CD14-positive monocyte (primary cell): ENCODE data around the gene PPIL4. TPM values are rescaled to one million over a fixed set of nuclear protein-coding genes. Genes with fewer than 3 reads are reported as not detected.
A peak's percentile ranks its signal among the peaks of the same experiment; 100 is the strongest.

Experiments used
- DNase-seq, 3 donors: peaks; one replicate each; pipeline ENCODE4 v3.0.0-alpha.2; 2011 to 2022
- H2AFZ ChIP-seq: 2 replicates; pipeline ENCODE4 v1.6.0; 2012; ENCODE audit warnings: mild to moderate bottlenecking, low read depth, low read length, inconsistent platforms; ENCODE audit not compliant: insufficient read depth, poor library complexity, severe bottlenecking
- H3K27ac ChIP-seq, 2 donors: 1 replicate in 1 of 2; 2 replicates in 1 of 2; pipeline ENCODE4 v1.5.1; 2012 to 2013; ENCODE audit warnings: low read length in 2 of 2, control low read depth in 1 of 2, inconsistent platforms in 1 of 2, low read depth in 1 of 2, mild to moderate bottlenecking in 1 of 2
- H3K27me3 ChIP-seq, 2 donors: one replicate each; pipeline versions ENCODE4 v1.6.0 to v1.6.1; 2011 to 2013; ENCODE audit warnings: low read length in 2 of 2; ENCODE audit not compliant: control insufficient read depth in 2 of 2, insufficient read depth in 2 of 2
- H3K36me3 ChIP-seq, 2 donors: replicated peaks in 1 of 2; 1 replicate in 1 of 2; 2 replicates in 1 of 2; pipeline versions ENCODE4 v1.5.1 to v1.6.1; 2012 to 2013; ENCODE audit warnings: low read length in 2 of 2, control low read depth in 1 of 2, inconsistent platforms in 1 of 2, mild to moderate bottlenecking in 1 of 2; ENCODE audit not compliant: insufficient read depth in 2 of 2, control insufficient read depth in 1 of 2
- H3K4me1 ChIP-seq, 2 donors: 1 replicate in 1 of 2; 2 replicates in 1 of 2; pipeline versions ENCODE4 v1.5.1 to v1.6.1; 2012 to 2013; ENCODE audit warnings: low read length in 2 of 2, control low read depth in 1 of 2, inconsistent platforms in 1 of 2, mild to moderate bottlenecking in 1 of 2, moderate library complexity in 1 of 2; ENCODE audit not compliant: insufficient read depth in 2 of 2, control insufficient read depth in 1 of 2
- H3K4me2 ChIP-seq: replicated peaks from 2 replicates; pipeline ENCODE3; 2012; ENCODE audit warnings: low read length, moderate library complexity, mild to moderate bottlenecking; ENCODE audit not compliant: poor library complexity, severe bottlenecking; ENCODE audit errors: extremely low read depth
- H3K4me3 ChIP-seq, 3 experiments: fragments of 200-600 bp in 1 of 3; sonication (generic) in 1 of 3; replicated peaks in 1 of 3; 1 replicate in 2 of 3; 2 replicates in 1 of 3; pipeline ENCODE4 v1.5.1; 2011 to 2013; ENCODE audit warnings: low read length in 3 of 3, mild to moderate bottlenecking in 3 of 3, control low read depth in 2 of 3, low read depth in 2 of 3, inconsistent platforms in 1 of 3, moderate library complexity in 1 of 3
- H3K79me2 ChIP-seq: 2 replicates; pipeline ENCODE4 v1.6.0; 2012; ENCODE audit warnings: mild to moderate bottlenecking, control low read depth, inconsistent platforms, low read length, moderate library complexity; ENCODE audit not compliant: insufficient read depth
- H3K9ac ChIP-seq: 2 replicates; pipeline ENCODE4 v1.6.0; 2017; ENCODE audit warnings: low read length, mild to moderate bottlenecking; ENCODE audit not compliant: insufficient read depth, poor library complexity, severe bottlenecking
- H3K9me3 ChIP-seq, 2 donors: replicated peaks in 1 of 2; 1 replicate in 1 of 2; 2 replicates in 1 of 2; pipeline versions ENCODE4 v1.5.1 to v1.6.1; 2012 to 2013; ENCODE audit warnings: low read length in 2 of 2, control low read depth in 1 of 2; ENCODE audit not compliant: control insufficient read depth in 1 of 2, insufficient read depth in 1 of 2
- H4K20me1 ChIP-seq: 2 replicates; pipeline ENCODE4 v1.6.0; 2012; ENCODE audit warnings: mild to moderate bottlenecking, low read length, control low read depth, moderate library complexity; ENCODE audit not compliant: insufficient read depth
- H3K27ac Mint-ChIP-seq, 7 donors: one replicate each; pipeline ENCODE4 v1.8.0; 2020; ENCODE audit warnings: mild to moderate bottlenecking in 7 of 7, mixed read lengths in 7 of 7, moderate library complexity in 6 of 7, inconsistent platforms in 2 of 7
- H3K27me3 Mint-ChIP-seq, 3 donors: one replicate each; pipeline ENCODE4 v1.8.0; 2021 to 2022; ENCODE audit warnings: low read depth in 3 of 3, mild to moderate bottlenecking in 3 of 3, mixed read lengths in 3 of 3, moderate library complexity in 3 of 3, inconsistent platforms in 1 of 3
- H3K36me3 Mint-ChIP-seq, 2 donors: one replicate each; pipeline ENCODE4 v1.8.0; 2020; ENCODE audit warnings: mixed read lengths in 2 of 2, inconsistent platforms in 1 of 2, mild to moderate bottlenecking in 1 of 2
- H3K4me1 Mint-ChIP-seq: one replicate; pipeline ENCODE4 v1.8.0; 2020; ENCODE audit warnings: mild to moderate bottlenecking, mixed read lengths
- H3K4me3 Mint-ChIP-seq, 2 donors: one replicate each; pipeline ENCODE4 v1.8.0; 2020; ENCODE audit warnings: mild to moderate bottlenecking in 2 of 2, mixed read lengths in 2 of 2, moderate library complexity in 1 of 2
- H3K9me3 Mint-ChIP-seq, 7 donors: one replicate each; pipeline ENCODE4 v1.8.0; 2020 to 2022; ENCODE audit warnings: mixed read lengths in 7 of 7, mild to moderate bottlenecking in 6 of 7, moderate library complexity in 6 of 7, inconsistent platforms in 2 of 7
- CTCF ChIP-seq: fragments of 200-600 bp; IDR thresholded peaks from one replicate; pipeline ENCODE4 v1.8.0; 2022; ENCODE audit warnings: antibody characterized with exemption, mild to moderate bottlenecking
- WGBS: methylation state at CpG from one replicate; pipeline ENCODE4 v1.1.5; 2013; ENCODE audit warnings: missing lambda C conversion rate; ENCODE audit not compliant: insufficient coverage; 5-methylcytosine and 5-hydroxymethylcytosine counted together
- intact Hi-C, 2 donors: fragments of 100-400 bp; cut with micrococcal nuclease; formaldehyde crosslinking; loops; one replicate each; pipeline versions ENCODE4 v1.15.0 to v1.15.1; 2023
- polyA plus RNA-seq, 3 donors: library from polyadenylated mRNA; depleted of rRNA in 1 of 3; unstranded in 2 of 3; stranded (reverse) in 1 of 3; fragments of 300-500 nt in 2 of 3; fragments of >200 nt in 1 of 3; fragmentation: Illumina TruSeq in 2 of 3; gene quantifications; 1 replicate in 2 of 3; 2 replicates in 1 of 3; pipeline ENCODE4 v1.2.3, GENCODE V29; 2012 to 2021

PPIL4 gene
- polyA plus RNA-seq, 3 donors = 3.5 to 9.2 (median 4.4) TPM

DNA sequence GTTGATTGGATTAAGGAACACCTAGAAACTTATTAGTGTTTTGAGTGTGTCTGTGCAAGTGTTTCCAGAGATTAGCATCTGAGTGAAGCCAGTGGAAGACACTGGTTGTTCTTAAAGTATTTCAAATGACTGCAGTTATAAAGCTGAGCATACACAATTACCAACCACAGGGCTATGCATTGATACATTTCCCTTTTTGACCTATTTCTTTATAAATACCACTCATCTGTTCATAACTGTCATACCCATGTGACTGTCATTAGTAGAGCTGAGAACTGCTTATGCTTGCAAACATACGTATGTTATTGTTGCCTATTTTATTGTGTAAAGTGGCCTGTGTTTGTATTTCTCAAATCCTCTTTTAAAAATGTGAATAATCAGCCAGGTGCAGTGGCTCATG lies 45.7 kb downstream of the PPIL4 start:
- Mint-ChIP-seq H3K27ac (peak overlapping the region in 1 of 7 donors; percentile 63), H3K4me1 (peaks cover 3% of the 10 kb centered on the region), H3K36me3 (peaks cover 24 to 27% of the 10 kb centered on the region in 2 donors), H3K27me3 (peaks cover 0 to 1% (median 0%) of the 10 kb centered on the region in 3 donors), H3K4me3 (no peak overlapping the region), H3K9me3 (no peaks in the 10 kb centered on the region)
- Histone ChIP-seq H3K9me3 (no peaks in the 10 kb centered on the region), H3K4me3 (no peak overlapping the region), H3K27ac (no peak overlapping the region), H3K4me2 (no peak overlapping the region), H2AFZ (no peak overlapping the region), H3K4me1 (no peaks in the 10 kb centered on the region), H4K20me1 (no peaks in the 10 kb centered on the region), H3K36me3 (peaks cover 13 to 30% of the 10 kb centered on the region in 2 donors), H3K79me2 (no peaks in the 10 kb centered on the region), H3K27me3 (no peaks in the 10 kb centered on the region), H3K9ac (no peak overlapping the region)
- TF ChIP-seq CTCF = no peak
- intact Hi-C loops = no loop called here
- no peak for DNase-seq
- no CpG with 5 or more reads among the region's 1 CpG for whole genome bisulfite sequencing

GRCh38 chr6:149499066-149499465 lies 46.8 kb downstream of the PPIL4 start:
- H3K27ac ChIP-seq = no peak overlapping the region
- peaks cover 3% of the 10 kb centered on the region for H3K4me1 Mint-ChIP-seq

More at GRCh38 chr6:149499066-149499465, 46.8 kb downstream of the PPIL4 start:
- H3K4me1 ChIP-seq = no peaks in the 10 kb centered on the region
- H3K9ac ChIP-seq = no peak overlapping the region
- no peaks in the 10 kb centered on the region for H3K27me3 ChIP-seq
- no peaks in the 10 kb centered on the region for H3K9me3 ChIP-seq
- no peaks in the 10 kb centered on the region for H3K79me2 ChIP-seq
- H3K4me2 ChIP-seq = no peak overlapping the region
- H3K27me3 Mint-ChIP-seq = peaks cover 0 to 1% (median 0%) of the 10 kb centered on the region in 3 donors
- H3K36me3 ChIP-seq = peaks cover 4 to 20% of the 10 kb centered on the region in 2 donors
- no CpG with 5 or more reads among the region's 3 CpGs for WGBS
- no peak overlapping the region for H2AFZ ChIP-seq
- DNase-seq = no peak
- TF ChIP-seq CTCF = no peak
- no peak overlapping the region for H3K4me3 ChIP-seq
- H3K9me3 Mint-ChIP-seq = no peaks in the 10 kb centered on the region
- no peak overlapping the region for H3K4me3 Mint-ChIP-seq
- no peak overlapping the region for H3K27ac Mint-ChIP-seq
- peaks cover 20 to 22% of the 10 kb centered on the region in 2 donors for H3K36me3 Mint-ChIP-seq
- intact Hi-C loops = no loop called here
- H4K20me1 ChIP-seq = no peaks in the 10 kb centered on the region
